LNCaP clone FGC (cell line): ENCODE measurements around the gene INPP5D.

Experiments
- DNase-seq: peaks from one replicate; pipeline ENCODE4 v3.0.0-alpha.2; 2011; ENCODE audit warnings: low read depth
- H3K4me3 ChIP-seq: 2 replicates; pipeline ENCODE4 v1.5.1; 2011; ENCODE audit warnings: mild to moderate bottlenecking, low read depth, low read length, control low read depth
- CTCF ChIP-seq: IDR thresholded peaks from 2 replicates; pipeline ENCODE4 v1.5.1; 2012; ENCODE audit warnings: mild to moderate bottlenecking; ENCODE audit not compliant: control insufficient read depth, insufficient read depth; ENCODE audit errors: extremely low read depth

The INPP5D gene

DNA sequence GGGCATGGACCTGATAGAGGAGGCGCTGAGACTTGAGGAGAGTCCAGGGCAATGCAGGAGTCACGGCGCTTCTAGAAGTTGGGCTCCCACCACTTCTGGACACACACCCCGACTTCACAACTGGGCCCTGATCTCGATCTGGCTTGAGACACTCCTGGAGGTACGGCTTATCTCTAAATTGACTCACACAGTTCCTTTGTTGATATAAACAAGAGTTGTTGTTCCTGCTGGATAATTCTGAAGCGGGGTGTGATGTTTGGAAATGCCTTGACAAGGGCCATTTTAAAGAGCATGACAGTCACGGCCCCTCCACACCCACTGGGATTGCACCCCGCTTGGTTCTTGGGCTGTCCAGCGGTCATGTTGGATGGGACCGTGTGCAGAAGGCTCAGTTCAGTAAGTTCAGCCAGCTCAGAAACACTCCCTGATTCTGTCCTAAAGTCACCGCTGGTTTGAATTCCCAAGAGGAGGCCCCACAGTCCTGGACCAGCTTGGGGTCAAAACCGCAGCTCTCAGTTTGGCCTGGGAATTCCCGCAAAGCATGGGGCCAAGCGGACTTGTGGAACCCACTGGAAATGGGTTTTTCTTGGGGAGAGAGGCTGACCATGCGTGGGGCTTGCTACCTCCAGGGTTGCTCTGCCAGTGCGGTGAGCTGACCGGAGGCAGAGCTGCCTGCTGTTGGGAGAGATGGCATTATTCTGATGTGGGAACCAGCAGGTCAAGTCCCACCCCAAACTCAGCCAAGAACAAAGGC, 37.0 kb upstream of the INPP5D start:
- DNase-seq = no peak
- no peak overlapping the region for H3K4me3 ChIP-seq
- TF ChIP-seq CTCF = no peak

DNA sequence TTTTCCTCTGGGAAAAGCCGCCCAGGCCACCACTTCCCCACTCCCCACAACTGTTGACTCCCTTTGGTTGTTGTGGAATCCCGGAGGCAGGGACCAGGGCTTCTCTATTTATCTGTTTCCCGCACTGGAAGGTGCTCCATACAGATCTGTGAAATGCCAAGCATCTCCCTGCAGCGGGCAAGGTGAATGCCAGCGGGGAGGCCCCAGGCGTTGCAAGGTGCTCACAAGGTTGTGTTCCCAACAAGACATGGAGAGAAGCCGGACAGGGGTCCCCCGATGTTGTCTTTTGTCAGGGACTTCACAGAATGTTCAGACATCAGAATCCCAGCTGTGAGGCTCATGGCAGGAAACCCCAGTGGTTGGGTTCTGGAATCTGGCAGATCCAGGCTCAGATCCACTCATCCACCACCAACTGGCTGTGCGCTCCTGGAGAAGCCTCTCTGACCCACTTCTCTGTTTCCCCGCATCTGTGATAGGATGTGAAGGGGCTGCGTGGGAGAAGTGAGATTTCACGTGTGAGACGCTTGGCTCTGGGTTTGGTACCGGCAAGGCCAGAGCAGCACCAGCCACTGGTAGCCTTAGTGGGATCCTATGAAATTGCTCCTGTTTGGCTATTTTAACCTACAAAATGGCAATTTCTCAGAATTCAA, 36.3 kb upstream of the INPP5D start:
- H3K4me3 ChIP-seq = no peak overlapping the region
- DNase-seq = no peak
- TF ChIP-seq CTCF = no peak

- TF ChIP-seq CTCF = no peak
- no peak overlapping the region for H3K4me3 ChIP-seq
- DNase-seq = no peak
These were observed 34.4 kb upstream of the INPP5D start for GRCh38 chr2:233025706-233026105.

DNA sequence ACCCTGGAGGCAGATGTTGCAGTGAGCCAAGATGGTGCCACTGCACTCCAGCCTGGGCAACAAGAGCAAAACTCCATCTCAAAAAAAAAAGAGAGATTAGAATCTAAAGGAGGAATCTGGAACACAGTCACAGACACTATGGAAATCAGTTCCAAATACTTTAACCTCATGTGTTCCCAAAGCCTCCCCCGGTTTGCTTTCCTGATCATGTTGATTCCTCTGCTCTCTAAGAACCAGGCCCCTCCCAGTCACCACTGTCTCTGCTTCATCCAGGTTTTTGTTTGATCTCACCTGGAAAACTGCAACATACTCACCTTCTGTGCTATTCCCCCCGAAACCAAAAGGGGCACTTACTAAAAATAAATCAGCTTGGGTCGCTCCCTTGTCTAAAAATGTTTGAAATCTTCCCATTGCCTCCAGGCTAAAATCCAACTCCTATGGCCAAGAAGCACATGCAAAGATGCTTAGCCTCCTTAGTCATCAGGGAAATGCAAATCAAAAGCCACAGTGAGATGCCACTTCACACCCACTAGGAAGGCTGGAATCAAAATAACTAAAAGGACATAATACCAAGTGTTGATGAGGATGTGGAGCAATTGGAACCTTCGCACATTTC, 33.8 kb upstream of the INPP5D start:
- no peak for TF ChIP-seq CTCF
- no peak for DNase-seq
- no peak overlapping the region for H3K4me3 ChIP-seq

GRCh38 chr2:233029321-233029720, 30.8 kb upstream of the INPP5D start:
- TF ChIP-seq CTCF = no peak
- no peak overlapping the region for H3K4me3 ChIP-seq
- no peak for DNase-seq

DNA sequence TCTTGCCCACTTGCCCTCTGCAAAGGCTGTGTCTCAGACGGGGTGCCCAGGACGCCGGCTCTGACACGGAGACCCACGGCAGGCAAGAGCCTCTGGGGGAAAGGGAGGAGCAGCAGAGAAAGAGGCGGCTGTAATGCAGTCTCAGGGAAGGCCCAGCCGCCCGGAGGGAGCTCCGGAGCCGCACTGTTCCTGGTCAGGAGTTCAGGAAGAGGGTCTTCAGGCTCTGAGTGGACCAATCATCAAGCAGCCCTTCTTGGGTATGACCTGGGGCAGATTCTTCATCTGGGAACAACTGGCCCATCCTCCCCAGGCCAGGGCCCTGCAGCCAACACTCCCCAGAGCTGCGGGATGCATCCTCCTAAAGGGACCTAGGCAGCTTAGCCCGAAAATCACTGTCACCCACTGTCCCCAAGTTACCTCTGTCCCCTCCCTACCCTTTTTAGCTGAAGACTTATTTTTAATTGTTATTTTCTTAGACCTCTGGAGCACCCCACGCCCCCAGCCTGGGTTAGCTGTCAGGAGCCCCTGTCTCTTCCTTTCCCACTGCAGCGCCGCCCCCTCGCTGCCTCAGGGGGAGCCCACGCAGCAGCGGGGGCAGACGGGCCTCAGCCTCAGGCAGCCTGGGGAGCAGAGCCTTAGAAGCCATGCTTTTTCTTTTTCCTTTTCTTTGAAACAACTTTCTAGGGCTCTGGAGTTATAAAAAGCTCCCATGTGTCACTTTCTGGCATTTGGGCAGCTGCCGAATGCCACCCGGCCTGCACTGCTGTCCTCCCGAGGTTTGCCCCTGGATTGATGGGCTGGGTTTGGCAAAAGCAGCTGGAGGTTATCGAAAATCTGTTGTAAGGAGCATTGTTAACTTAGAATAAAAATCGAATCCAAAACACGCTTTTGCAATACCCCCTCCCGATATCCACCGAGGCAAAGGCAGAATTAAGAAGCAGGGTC, 28.3 kb upstream of the INPP5D start:
- TF ChIP-seq CTCF = no peak
- no peak overlapping the region for H3K4me3 ChIP-seq
- no peak for DNase-seq
